Thyroid gland (tissue), 4 donors: ENCODE results near the gene ACSS1. TPM values are rescaled to one million over a fixed set of nuclear protein-coding genes. Genes with fewer than 3 reads are reported as not detected.
A peak's percentile ranks its signal among the peaks of the same experiment; 100 is the strongest.

ENCODE experiments used
- DNase-seq, 2 donors: peaks; one replicate each; pipeline ENCODE4 v3.0.0-alpha.2; 2019
- H3K27ac ChIP-seq, 3 donors: fragments of 200-600 bp; sonication (generic); 1 replicate in 2 of 3; 2 replicates in 1 of 3; pipeline ENCODE4 v1.5.1; 2016 to 2019; ENCODE audit warnings: mild to moderate bottlenecking in 1 of 3, moderate library complexity in 1 of 3
- H3K27me3 ChIP-seq: fragments of 200-600 bp; sonication (generic); one replicate; pipeline ENCODE4 v1.5.1; 2019
- H3K36me3 ChIP-seq, 2 donors: fragments of 200-600 bp; sonication (generic); one replicate each; pipeline ENCODE4 v1.5.1; 2016 to 2019
- H3K4me1 ChIP-seq, 2 donors: fragments of 200-600 bp; sonication (generic); one replicate each; pipeline ENCODE4 v1.5.1; 2017 to 2019
- H3K4me3 ChIP-seq, 3 donors: fragments of 200-600 bp; sonication (generic); replicated peaks in 1 of 3; 1 replicate in 2 of 3; 2 replicates in 1 of 3; pipeline ENCODE4 v1.5.1; 2016; ENCODE audit warnings: mild to moderate bottlenecking in 1 of 3
- H3K9me3 ChIP-seq: fragments of 200-600 bp; sonication (generic); one replicate; pipeline ENCODE4 v1.5.1; 2017
- POLR2A ChIP-seq, 2 donors: fragments of 450-650 bp; IDR thresholded peaks; one replicate each; pipeline ENCODE4 v1.6.1; 2017; ENCODE audit warnings: antibody characterized with exemption in 2 of 2, mild to moderate bottlenecking in 2 of 2, moderate library complexity in 1 of 2
- WGBS, 2 donors: methylation state at CpG; one replicate each; pipeline ENCODE4 v1.1.5; 2017; 5-methylcytosine and 5-hydroxymethylcytosine counted together
- intact Hi-C: fragments of 100-400 bp; cut with DNase I; formaldehyde crosslinking; loops from one replicate; pipeline ENCODE4 v1.15.1; 2023
- total RNA-seq, 4 donors: library from RNA; depleted of rRNA; stranded (reverse); fragments of >200 nt; gene quantifications; one replicate each; pipeline ENCODE4 v1.2.3, GENCODE V29; 2016
- TF ChIP-seq, protein P1 (sequence below), 6 experiments: fragments of 200-600 bp in 3 of 6; fragments of 450-650 bp in 3 of 6; sonication (generic) in 3 of 6; IDR thresholded peaks; one replicate each; pipeline ENCODE4 v1.5.1; 2016 to 2019; ENCODE audit warnings: antibody characterized with exemption in 6 of 6, mild to moderate bottlenecking in 2 of 6, inconsistent platforms in 1 of 6, moderate library complexity in 1 of 6

The ACSS1 gene
- total RNA-seq, 4 donors from 2014 or later, result 45.8 to 57.4 (median 52.1) TPM

DNA sequence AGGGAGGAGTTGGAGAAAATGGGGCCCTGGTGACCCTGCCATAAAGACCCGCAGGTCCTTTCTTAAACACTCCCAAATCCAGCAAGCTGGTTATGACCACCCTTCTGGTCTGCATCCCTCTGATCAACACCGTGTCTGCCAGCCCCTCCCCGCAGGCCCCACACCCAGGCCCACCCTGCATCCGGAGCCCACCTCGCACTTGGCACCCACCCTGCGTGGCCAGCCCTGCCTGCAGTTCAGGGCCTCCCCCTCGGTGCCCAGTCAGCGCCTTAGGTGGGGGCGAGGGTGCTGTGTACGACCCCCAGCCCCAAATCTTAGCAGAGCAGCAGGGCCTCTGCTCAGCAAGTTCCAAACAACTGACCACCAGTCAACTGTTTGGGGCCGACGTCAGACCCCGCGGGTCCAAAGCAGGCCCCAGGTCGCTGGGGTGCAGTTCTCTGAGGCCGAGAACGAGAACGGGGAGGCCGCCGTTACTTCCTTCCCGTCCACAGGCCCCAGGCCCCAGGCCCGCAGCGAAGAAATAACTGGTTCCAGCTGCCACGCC, 1.2 kb downstream of the ACSS1 start:
- H3K4me1 ChIP-seq, result peaks cover 59 to 60% of the 10 kb centered on the region in 2 donors
- TF ChIP-seq POLR2A (IDR thresholded peaks at IDR 0.05), result no peak
- TF ChIP-seq, protein P1, sequence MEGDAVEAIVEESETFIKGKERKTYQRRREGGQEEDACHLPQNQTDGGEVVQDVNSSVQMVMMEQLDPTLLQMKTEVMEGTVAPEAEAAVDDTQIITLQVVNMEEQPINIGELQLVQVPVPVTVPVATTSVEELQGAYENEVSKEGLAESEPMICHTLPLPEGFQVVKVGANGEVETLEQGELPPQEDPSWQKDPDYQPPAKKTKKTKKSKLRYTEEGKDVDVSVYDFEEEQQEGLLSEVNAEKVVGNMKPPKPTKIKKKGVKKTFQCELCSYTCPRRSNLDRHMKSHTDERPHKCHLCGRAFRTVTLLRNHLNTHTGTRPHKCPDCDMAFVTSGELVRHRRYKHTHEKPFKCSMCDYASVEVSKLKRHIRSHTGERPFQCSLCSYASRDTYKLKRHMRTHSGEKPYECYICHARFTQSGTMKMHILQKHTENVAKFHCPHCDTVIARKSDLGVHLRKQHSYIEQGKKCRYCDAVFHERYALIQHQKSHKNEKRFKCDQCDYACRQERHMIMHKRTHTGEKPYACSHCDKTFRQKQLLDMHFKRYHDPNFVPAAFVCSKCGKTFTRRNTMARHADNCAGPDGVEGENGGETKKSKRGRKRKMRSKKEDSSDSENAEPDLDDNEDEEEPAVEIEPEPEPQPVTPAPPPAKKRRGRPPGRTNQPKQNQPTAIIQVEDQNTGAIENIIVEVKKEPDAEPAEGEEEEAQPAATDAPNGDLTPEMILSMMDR (IDR thresholded peaks at IDR 0.05), result no peak
- WGBS, 2 donors, result 25 to 46% methylated on average over 7 to 13 of the region's 24 CpGs
- H3K27ac ChIP-seq, result peak overlapping the region; percentile 94 to 96 (median 96)
- H3K27me3 ChIP-seq, result no peaks in the 10 kb centered on the region
- intact Hi-C loops, result no loop called here
- peak in 1 of 2 donors; percentile 17 for DNase-seq
- peak overlapping the region; percentile 64 to 84 (median 73) for H3K4me3 ChIP-seq
- H3K36me3 ChIP-seq, result no peaks in the 10 kb centered on the region
- H3K9me3 ChIP-seq, result no peaks in the 10 kb centered on the region

DNA sequence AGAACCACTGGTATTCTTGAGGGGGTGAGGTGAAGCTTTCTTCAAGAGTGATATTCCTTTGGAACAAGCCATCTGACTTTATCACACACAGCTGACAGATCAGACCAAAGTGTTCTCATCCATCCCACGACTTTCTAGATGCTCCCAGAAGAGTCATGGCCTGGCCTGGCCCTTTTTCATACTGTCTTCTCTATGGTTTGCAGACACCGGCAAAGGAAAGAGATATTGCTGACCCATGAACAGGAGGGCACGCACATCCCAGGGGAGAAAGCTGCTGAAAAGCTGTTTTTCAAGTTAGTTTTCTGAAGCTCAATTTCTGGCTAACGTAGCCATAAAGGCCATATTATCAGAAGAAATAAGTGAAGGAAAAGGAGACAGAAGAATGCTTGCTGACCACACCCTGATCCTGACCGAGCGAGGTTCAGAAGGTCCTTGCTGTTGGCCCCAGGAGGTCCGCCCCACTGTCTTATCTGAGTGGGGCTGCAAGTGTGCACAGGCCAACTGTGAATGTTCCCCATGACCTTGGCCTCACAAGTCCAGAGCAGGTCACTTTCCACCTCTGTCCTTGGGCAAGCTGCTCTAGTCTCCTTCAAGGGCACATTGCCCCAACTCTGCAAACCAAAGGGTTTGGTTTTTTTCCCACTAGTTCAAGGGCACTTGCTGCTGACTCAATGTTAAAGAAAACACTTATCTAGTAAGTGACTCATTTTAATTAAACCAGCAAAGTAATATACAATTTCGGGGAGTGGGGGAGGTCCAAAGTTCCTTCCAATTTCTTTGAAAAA, 2.0 kb downstream of the ACSS1 start:
- peak; percentile 48 to 51 for DNase-seq
- intact Hi-C loops, result no loop called here
- no peaks in the 10 kb centered on the region for H3K9me3 ChIP-seq
- 76 to 77% methylated on average over 8 of the region's 8 CpGs for WGBS, 2 donors
- no peaks in the 10 kb centered on the region for H3K36me3 ChIP-seq
- H3K4me1 ChIP-seq, result peaks cover 61 to 66% of the 10 kb centered on the region in 2 donors
- H3K27ac ChIP-seq, result peak overlapping the region; percentile 94 to 96 (median 96)
- H3K27me3 ChIP-seq, result no peaks in the 10 kb centered on the region
- no peak overlapping the region for H3K4me3 ChIP-seq
- no peak for TF ChIP-seq POLR2A (IDR thresholded peaks at IDR 0.05)
- TF ChIP-seq, protein P1 (IDR thresholded peaks at IDR 0.05), result no peak

DNA sequence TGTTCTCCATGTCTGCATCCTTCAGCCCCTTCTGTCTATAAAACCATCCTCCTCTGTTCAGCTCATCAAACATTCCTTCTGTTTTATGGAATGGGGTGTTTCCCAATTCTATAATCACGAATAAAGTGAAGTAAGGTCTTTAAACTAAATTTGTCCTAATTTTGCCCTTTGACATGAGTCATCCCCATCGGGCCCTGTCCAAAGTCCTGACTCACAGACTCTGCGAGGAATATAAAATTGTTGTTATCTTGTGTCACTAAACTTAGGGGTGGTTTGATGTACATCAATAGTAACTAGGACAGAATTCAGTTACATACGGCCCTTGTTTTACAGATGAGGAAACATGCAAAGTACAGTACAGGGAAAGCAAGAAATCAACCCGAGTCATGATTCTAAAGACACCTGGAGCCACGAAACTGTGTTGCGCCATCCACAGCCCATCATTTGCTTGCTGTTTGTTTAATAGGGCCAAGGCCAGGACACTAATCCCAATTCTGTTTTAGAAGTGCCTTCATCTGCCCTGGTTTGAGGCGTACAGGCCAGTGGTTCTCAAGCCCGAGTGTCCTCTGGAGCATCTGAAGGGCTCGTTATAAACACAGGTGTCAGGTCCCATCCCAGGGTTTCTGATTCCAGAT, 2.8 kb downstream of the ACSS1 start:
- intact Hi-C loops, result no loop called here

DNA sequence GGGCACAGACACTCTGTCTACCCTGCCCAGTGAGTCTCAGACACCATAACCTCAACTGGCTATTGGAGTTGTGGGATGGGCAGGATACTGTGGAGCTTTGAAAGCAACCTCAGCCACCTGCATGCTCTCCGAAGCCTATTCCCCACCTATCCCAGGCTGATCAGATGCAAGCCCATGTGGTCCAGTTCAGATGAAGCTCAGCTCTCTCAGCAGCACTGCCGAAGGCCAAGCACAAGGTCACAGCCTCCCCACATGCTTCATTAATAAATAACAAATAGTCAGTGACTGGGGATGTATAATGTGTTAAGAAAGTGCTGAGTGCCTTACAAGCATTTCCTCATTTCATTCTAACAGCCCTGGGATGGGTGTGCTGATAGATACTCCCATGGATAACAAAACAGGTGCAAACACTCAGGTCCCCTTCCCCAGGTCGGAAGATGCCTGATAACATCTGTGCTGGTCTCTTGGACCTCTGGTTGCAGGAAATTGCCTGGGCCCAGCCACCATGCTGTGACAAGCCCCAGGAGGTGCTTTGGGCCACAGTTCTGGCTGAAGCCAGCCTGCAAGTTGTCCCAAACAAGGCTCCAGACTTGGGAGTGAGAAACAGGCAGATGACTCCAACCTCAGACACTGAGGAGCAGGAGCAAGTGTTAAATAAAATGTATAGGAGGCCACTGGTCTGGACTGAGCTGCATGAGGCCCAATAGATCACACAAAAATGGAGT, 3.7 kb downstream of the ACSS1 start:
- Histone ChIP-seq H3K27ac (peak overlapping the region; percentile 10 to 96 (median 96)), H3K4me1 (peaks cover 67 to 82% of the 10 kb centered on the region in 2 donors), H3K27me3 (no peaks in the 10 kb centered on the region), H3K9me3 (no peaks in the 10 kb centered on the region), H3K4me3 (no peak overlapping the region), H3K36me3 (no peaks in the 10 kb centered on the region)
- no peak for TF ChIP-seq POLR2A (IDR thresholded peaks at IDR 0.05)
- TF ChIP-seq, protein P1 (IDR thresholded peaks at IDR 0.05), result no peak
- DNase-seq, result no peak
- intact Hi-C loops, result no loop called here
- WGBS, 2 donors, result 79 to 93% methylated on average over 2 to 3 of the region's 3 CpGs

More for the DNA sequence above, 2.8 kb downstream of the ACSS1 start:
- Histone ChIP-seq H3K36me3 (no peaks in the 10 kb centered on the region), H3K27ac (peak overlapping the region; percentile 10 to 96 (median 96)), H3K9me3 (no peaks in the 10 kb centered on the region), H3K27me3 (no peaks in the 10 kb centered on the region), H3K4me3 (no peak overlapping the region), H3K4me1 (peaks cover 65 to 74% of the 10 kb centered on the region in 2 donors)
- no peak for TF ChIP-seq POLR2A (IDR thresholded peaks at IDR 0.05)
- TF ChIP-seq, protein P1 (IDR thresholded peaks at IDR 0.05), result no peak
- 86 to 92% methylated on average over 10 of the region's 10 CpGs for WGBS, 2 donors
- DNase-seq, result peak in 1 of 2 donors; percentile 2
